Activated CD8-positive, alpha-beta memory T cell treated with anti-CD3 and anti-CD28 coated beads, Interleukin-2, amount 50 U/mL, for 1 hour (primary cell): Measurements from ENCODE around the gene CCDC121.

ENCODE experiments used
- DNase-seq: peaks from one replicate; pipeline ENCODE4 v3.0.0-alpha.2; 2020; ENCODE audit errors: extremely low read depth

Gene CCDC121

GRCh38 chr2:27582129-27582694, 46.6 kb downstream of the CCDC121 start:
- no peak for DNase-seq

- DNase-seq = no peak
Observed at GRCh38 chr2:27581417-27582128, 47.2 kb downstream of the CCDC121 start.
